Hepatic stellate cell (primary cell): ENCODE measurements around the gene CAST.

Experiments
- DNase-seq: peaks from one replicate; pipeline ENCODE4 v3.0.0; 2011; ENCODE audit warnings: low spot score

The CAST gene

GRCh38 chr5:96747720-96748119 lies 85.5 kb downstream of the CAST start:
- no peak for DNase-seq

- no peak for DNase-seq
Observed at GRCh38 chr5:96750110-96750822, 88.1 kb downstream of the CAST start.

GRCh38 chr5:96751203-96752169 lies 89.3 kb downstream of the CAST start:
- DNase-seq, result no peak

GRCh38 chr5:96752341-96753016 lies 90.3 kb downstream of the CAST start:
- DNase-seq, result peak; percentile 6

GRCh38 chr5:96753017-96753397 lies 90.8 kb downstream of the CAST start:
- DNase-seq, result no peak

- DNase-seq, result no peak
Observed at GRCh38 chr5:96753848-96754247, 91.7 kb downstream of the CAST start.

GRCh38 chr5:96755851-96756250 lies 93.7 kb downstream of the CAST start:
- no peak for DNase-seq

- DNase-seq, result no peak
Observed at GRCh38 chr5:96756985-96757384, 94.8 kb downstream of the CAST start.

- DNase-seq, result no peak
Observed at GRCh38 chr5:96758621-96759020, 96.4 kb downstream of the CAST start.

- DNase-seq, result no peak
Observed at GRCh38 chr5:96761618-96762017, 99.4 kb downstream of the CAST start.

GRCh38 chr5:96763026-96763425 lies 100.8 kb downstream of the CAST start:
- no peak for DNase-seq

GRCh38 chr5:96765043-96765442 lies 102.9 kb downstream of the CAST start:
- DNase-seq, result no peak

GRCh38 chr5:96768708-96769251 lies 106.6 kb downstream of the CAST start:
- no peak for DNase-seq

- DNase-seq, result no peak
Observed at GRCh38 chr5:96771395-96771794, 109.2 kb downstream of the CAST start.

GRCh38 chr5:96772111-96772510 lies 109.9 kb downstream of the CAST start:
- no peak for DNase-seq

- no peak for DNase-seq
Observed at GRCh38 chr5:96772542-96772941, 110.4 kb downstream of the CAST start.

GRCh38 chr5:96775050-96775449 lies 112.9 kb downstream of the CAST start:
- DNase-seq, result no peak

- DNase-seq, result no peak
Observed at GRCh38 chr5:96775689-96776088, 113.5 kb downstream of the CAST start.

GRCh38 chr5:96776621-96777020 lies 114.4 kb downstream of the CAST start:
- no peak for DNase-seq

- DNase-seq, result no peak
Observed at GRCh38 chr5:96778409-96778808, 116.2 kb downstream of the CAST start.

- no peak for DNase-seq
Observed at GRCh38 chr5:96780626-96781025, 118.5 kb downstream of the CAST start.
